Measurements from ENCODE around the gene CLBA1. TPM values are rescaled to one million over a fixed set of nuclear protein-coding genes. Genes with fewer than 3 reads are reported as not detected.

CLBA1 gene
- polyA plus RNA-seq, 1 of the 3 experiments (the other 2 are of a cell fraction), result 18.5 TPM

DNA sequence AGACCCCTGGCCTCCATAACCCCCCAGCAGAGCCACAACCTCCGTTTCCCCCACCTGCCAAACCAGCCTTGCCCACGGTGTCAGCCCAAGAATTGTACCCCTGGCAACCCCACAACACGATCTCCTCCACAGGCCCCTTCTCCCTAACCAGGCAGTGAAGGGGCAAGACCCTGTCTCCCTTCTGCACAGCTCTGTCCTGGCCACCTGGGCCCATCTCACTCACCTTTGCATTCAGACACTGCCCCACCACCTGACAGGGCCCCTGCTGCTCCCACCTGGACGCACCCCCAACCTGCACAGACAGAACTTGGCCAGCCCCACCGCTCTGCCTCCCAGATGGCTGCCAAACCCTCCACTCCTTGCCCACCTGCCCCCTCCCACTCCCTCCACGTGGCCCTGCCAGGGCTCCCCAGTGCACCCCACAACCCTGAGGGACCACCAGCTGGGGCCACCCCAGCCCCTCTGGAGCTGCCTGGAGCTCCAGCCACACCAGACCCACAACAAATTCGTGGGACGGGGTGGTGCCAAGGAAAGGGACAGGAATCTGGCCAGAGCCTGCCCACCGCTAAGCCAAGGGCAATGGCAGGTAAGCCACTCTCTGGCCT lies 19.2 kb upstream of the CLBA1 start:
- Histone ChIP-seq H3K4me3 (ENCODE audit: low read depth in 2 of 2, low read length in 1 of 2) (no peak overlapping the region), H3K9me2 (no peaks in the 10 kb centered on the region), H3K27me3 (ENCODE audit: insufficient read depth) (no peaks in the 10 kb centered on the region), H2AFZ (ENCODE audit: low read depth) (no peak overlapping the region), H3K4me1 (ENCODE audit: control insufficient read depth in 1 of 2, insufficient read depth in 2 of 2, low read depth in 1 of 2, low read length in 1 of 2) (peaks cover 17 to 20% of the 10 kb centered on the region in 2 experiments; a peak in 2 of 4 replicates), H3K36me3 (replicated peaks in 1 of 2; ENCODE audit: control insufficient read depth in 1 of 2, insufficient read depth in 2 of 2, low read length in 1 of 2) (peaks cover 0 to 13% of the 10 kb centered on the region in 2 experiments), H3K4me2 (no peak overlapping the region), H3K27ac (ENCODE audit: low read depth in 2 of 2, low read length in 1 of 2) (no peak overlapping the region), H3F3A (replicated peaks; ENCODE audit: insufficient read depth) (peaks cover 5% of the 10 kb centered on the region), H3K79me2 (ENCODE audit: insufficient read depth) (peaks cover 89% of the 10 kb centered on the region; the same call in 1 of the 2 replicates), H3K9ac (no peak overlapping the region), H3K9me3 (no peaks in the 10 kb centered on the region), H4K20me1 (ENCODE audit: insufficient read depth) (0 out of 2 replicates have a peak, but pooled peaks cover 5% of the 10 kb centered on the region)
- ChIA-PET POLR2A (no interaction called here), CTCF (interaction anchor here (0.8 to 11.2 kb wide), 5 partner anchors 10 to 78 kb away, joined by 3 to 284 read pairs (median 5); no protein-coding TSS in a partner anchor)
- 87% methylated on average over 9 of the region's 9 CpGs for whole genome bisulfite sequencing (ENCODE audit: low lambda C conversion rate)
- TF ChIP-seq TAF1 (IDR thresholded peaks at IDR 0.05; ENCODE audit: borderline replicate concordance, low read depth, low read length) (no peak), RAD21 (IDR thresholded peaks at IDR 0.05; ENCODE audit: low read length) (no peak), FOXJ3 (CRISPR knock-in tag; IDR thresholded peaks at IDR 0.05) (no peak), JUND (IDR thresholded peaks at IDR 0.05) (no peak), FOXM1 (IDR thresholded peaks at IDR 0.05; ENCODE audit: low read depth) (no peak), TCF12 (IDR thresholded peaks at IDR 0.05) (no peak), RFX5 (IDR thresholded peaks at IDR 0.05; ENCODE audit: low read length) (no peak), RXRA (IDR thresholded peaks at IDR 0.05; ENCODE audit: borderline replicate concordance, low read depth) (no peak), RCOR1 (IDR thresholded peaks at IDR 0.05; ENCODE audit: low read length) (no peak), NFIC (IDR thresholded peaks at IDR 0.05; ENCODE audit: borderline replicate concordance) (no peak), SMC3 (IDR thresholded peaks at IDR 0.05; ENCODE audit: low read depth, low read length) (no peak), FOSL2 (IDR thresholded peaks at IDR 0.05; ENCODE audit: borderline replicate concordance, low read depth) (no peak), POLR2AphosphoS5 (IDR thresholded peaks at IDR 0.05; ENCODE audit: low read depth, low read length) (no peak)
- TF ChIP-seq, protein P1, sequence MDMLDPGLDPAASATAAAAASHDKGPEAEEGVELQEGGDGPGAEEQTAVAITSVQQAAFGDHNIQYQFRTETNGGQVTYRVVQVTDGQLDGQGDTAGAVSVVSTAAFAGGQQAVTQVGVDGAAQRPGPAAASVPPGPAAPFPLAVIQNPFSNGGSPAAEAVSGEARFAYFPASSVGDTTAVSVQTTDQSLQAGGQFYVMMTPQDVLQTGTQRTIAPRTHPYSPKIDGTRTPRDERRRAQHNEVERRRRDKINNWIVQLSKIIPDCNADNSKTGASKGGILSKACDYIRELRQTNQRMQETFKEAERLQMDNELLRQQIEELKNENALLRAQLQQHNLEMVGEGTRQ (IDR thresholded peaks at IDR 0.05; ENCODE audit: borderline replicate concordance, low read depth, low read length), result no peak
- TF ChIP-seq, protein P2, sequence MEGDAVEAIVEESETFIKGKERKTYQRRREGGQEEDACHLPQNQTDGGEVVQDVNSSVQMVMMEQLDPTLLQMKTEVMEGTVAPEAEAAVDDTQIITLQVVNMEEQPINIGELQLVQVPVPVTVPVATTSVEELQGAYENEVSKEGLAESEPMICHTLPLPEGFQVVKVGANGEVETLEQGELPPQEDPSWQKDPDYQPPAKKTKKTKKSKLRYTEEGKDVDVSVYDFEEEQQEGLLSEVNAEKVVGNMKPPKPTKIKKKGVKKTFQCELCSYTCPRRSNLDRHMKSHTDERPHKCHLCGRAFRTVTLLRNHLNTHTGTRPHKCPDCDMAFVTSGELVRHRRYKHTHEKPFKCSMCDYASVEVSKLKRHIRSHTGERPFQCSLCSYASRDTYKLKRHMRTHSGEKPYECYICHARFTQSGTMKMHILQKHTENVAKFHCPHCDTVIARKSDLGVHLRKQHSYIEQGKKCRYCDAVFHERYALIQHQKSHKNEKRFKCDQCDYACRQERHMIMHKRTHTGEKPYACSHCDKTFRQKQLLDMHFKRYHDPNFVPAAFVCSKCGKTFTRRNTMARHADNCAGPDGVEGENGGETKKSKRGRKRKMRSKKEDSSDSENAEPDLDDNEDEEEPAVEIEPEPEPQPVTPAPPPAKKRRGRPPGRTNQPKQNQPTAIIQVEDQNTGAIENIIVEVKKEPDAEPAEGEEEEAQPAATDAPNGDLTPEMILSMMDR (IDR thresholded peaks at IDR 0.05), result no peak
- TF ChIP-seq, protein P3, sequence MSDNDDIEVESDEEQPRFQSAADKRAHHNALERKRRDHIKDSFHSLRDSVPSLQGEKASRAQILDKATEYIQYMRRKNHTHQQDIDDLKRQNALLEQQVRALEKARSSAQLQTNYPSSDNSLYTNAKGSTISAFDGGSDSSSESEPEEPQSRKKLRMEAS (IDR thresholded peaks at IDR 0.05; ENCODE audit: low read depth), result no peak
- TF ChIP-seq, protein P4, sequence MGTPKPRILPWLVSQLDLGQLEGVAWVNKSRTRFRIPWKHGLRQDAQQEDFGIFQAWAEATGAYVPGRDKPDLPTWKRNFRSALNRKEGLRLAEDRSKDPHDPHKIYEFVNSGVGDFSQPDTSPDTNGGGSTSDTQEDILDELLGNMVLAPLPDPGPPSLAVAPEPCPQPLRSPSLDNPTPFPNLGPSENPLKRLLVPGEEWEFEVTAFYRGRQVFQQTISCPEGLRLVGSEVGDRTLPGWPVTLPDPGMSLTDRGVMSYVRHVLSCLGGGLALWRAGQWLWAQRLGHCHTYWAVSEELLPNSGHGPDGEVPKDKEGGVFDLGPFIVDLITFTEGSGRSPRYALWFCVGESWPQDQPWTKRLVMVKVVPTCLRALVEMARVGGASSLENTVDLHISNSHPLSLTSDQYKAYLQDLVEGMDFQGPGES (IDR thresholded peaks at IDR 0.05; ENCODE audit: low read depth, low read length), result no peak
- TF ChIP-seq, protein P5, sequence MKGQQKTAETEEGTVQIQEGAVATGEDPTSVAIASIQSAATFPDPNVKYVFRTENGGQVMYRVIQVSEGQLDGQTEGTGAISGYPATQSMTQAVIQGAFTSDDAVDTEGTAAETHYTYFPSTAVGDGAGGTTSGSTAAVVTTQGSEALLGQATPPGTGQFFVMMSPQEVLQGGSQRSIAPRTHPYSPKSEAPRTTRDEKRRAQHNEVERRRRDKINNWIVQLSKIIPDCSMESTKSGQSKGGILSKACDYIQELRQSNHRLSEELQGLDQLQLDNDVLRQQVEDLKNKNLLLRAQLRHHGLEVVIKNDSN (IDR thresholded peaks at IDR 0.05; ENCODE audit: borderline replicate concordance, low read depth), result no peak
- TF ChIP-seq, protein P6, sequence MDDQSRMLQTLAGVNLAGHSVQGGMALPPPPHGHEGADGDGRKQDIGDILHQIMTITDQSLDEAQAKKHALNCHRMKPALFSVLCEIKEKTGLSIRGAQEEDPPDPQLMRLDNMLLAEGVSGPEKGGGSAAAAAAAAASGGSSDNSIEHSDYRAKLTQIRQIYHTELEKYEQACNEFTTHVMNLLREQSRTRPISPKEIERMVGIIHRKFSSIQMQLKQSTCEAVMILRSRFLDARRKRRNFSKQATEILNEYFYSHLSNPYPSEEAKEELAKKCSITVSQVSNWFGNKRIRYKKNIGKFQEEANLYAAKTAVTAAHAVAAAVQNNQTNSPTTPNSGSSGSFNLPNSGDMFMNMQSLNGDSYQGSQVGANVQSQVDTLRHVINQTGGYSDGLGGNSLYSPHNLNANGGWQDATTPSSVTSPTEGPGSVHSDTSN (IDR thresholded peaks at IDR 0.05), result no peak
- no peak for DNase-seq
